ENCODE measurements around the gene LAT.
A peak's percentile ranks its signal among the peaks of the same experiment; 100 is the strongest.
"Not testable (repeated sequence)": the region's sequence is repeated elsewhere in the genome, so short reads cannot be mapped to it uniquely, and the experiment has no call there.

LAT gene

DNA sequence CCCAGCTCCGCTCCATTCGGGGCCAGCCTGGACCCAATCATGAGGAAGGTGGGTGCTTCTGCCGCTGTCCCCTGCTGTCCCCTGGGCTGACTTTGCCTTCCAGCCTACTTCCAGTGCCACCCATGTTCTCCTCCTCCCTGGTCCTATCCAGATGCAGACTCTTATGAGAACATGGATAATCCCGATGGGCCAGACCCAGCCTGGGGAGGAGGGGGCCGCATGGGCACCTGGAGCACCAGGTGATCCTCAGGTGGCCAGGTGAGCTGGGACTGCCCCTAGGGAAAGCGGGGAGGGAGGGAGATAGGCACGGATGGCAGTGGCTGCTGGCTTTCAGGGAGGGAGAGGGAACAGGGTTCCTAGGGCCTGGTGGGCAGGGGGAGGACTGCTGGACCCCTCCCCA lies 46.1 kb upstream of the LAT start:
- no peaks in the 10 kb centered on the region for H3K9me3 ChIP-seq (ENCODE audit: severe bottlenecking)
- H3K27me3 ChIP-seq (ENCODE audit: insufficient read depth, low read depth, severe bottlenecking) = no peaks in the 10 kb centered on the region
- H3K36me3 ChIP-seq = no peaks in the 10 kb centered on the region
- no peak for DNase-seq
- no peak overlapping the region for H3K27ac ChIP-seq
- no peak overlapping the region for H3K4me3 ChIP-seq (ENCODE audit: low read depth, low read length)
- TF ChIP-seq CTCF (IDR thresholded peaks at IDR 0.05; ENCODE audit: low read depth, low read length) = no peak

- H3K4me3 ChIP-seq (ENCODE audit: low read depth, low read length); H3K9me3 ChIP-seq (ENCODE audit: severe bottlenecking); H3K27me3 ChIP-seq (ENCODE audit: insufficient read depth, low read depth, severe bottlenecking); H3K36me3 ChIP-seq; DNase-seq; H3K27ac ChIP-seq: not testable (repeated sequence)
Observed at GRCh38 chr16:28939825-28940224, 45.0 kb upstream of the LAT start.

DNA sequence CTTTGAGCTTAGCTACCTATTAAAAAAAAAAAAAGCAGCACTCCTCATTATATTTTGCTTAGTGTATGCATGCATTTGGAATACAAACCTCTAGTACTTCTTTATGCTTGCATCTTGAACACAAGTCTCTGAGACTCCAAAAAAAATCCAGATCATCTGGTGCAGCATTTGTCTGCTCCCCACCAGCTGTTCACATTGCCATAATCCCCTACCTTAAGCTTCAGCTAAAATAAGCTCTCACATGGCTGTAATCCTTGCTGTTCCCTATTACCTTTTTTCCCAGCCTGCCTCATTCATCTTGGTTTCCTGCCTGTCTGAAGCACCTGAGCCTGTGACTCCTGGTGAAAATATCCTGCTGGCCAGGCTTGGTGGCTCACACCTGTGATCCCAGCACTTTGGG lies 41.6 kb upstream of the LAT start:
- Histone ChIP-seq H3K36me3 (no peaks in the 10 kb centered on the region), H3K9me3 (ENCODE audit: severe bottlenecking) (no peaks in the 10 kb centered on the region), H3K27me3 (ENCODE audit: insufficient read depth, low read depth, severe bottlenecking) (no peaks in the 10 kb centered on the region), H3K27ac (peak overlapping the region; percentile 83), H3K4me3 (ENCODE audit: low read depth, low read length) (no peak overlapping the region)
- no peak for TF ChIP-seq CTCF (IDR thresholded peaks at IDR 0.05; ENCODE audit: low read depth, low read length)
- DNase-seq = peak; percentile 76

- Histone ChIP-seq H3K27me3 (ENCODE audit: insufficient read depth, low read depth, severe bottlenecking) (no peaks in the 10 kb centered on the region), H3K36me3 (no peaks in the 10 kb centered on the region), H3K9me3 (ENCODE audit: severe bottlenecking) (no peaks in the 10 kb centered on the region), H3K4me3 (ENCODE audit: low read depth, low read length) (no peak overlapping the region), H3K27ac (peak overlapping the region; percentile 86)
- no peak for TF ChIP-seq CTCF (IDR thresholded peaks at IDR 0.05; ENCODE audit: low read depth, low read length)
- no peak for DNase-seq
Observed at GRCh38 chr16:28946681-28947080, 38.2 kb upstream of the LAT start.

- no peaks in the 10 kb centered on the region for H3K27me3 ChIP-seq (ENCODE audit: insufficient read depth, low read depth, severe bottlenecking)
- peaks cover 36% of the 10 kb centered on the region for H3K36me3 ChIP-seq
- no peak for TF ChIP-seq CTCF (IDR thresholded peaks at IDR 0.05; ENCODE audit: low read depth, low read length)
- DNase-seq = peak; percentile 99
- H3K27ac ChIP-seq = peak within 1 kb of the TSS; percentile 79
- peak within 1 kb of the TSS; percentile 93 for H3K4me3 ChIP-seq (ENCODE audit: low read depth, low read length)
- H3K9me3 ChIP-seq (ENCODE audit: severe bottlenecking) = no peaks in the 10 kb centered on the region
Observed at GRCh38 chr16:28950648-28951409, 34.0 kb upstream of the LAT start, which contains the start of gene NFATC2IP. TSS of gene NFATC2IP (plus strand) at chr16:28950937. CDS start at chr16:28951012, 75 bp downstream.

GRCh38 chr16:28951410-28951943 lies 33.4 kb upstream of the LAT start:
- H3K36me3 ChIP-seq = peaks cover 42% of the 10 kb centered on the region
- no peak for TF ChIP-seq CTCF (IDR thresholded peaks at IDR 0.05; ENCODE audit: low read depth, low read length)
- peak overlapping the region; percentile 93 for H3K4me3 ChIP-seq (ENCODE audit: low read depth, low read length)
- H3K27ac ChIP-seq = peak overlapping the region; percentile 79
- no peaks in the 10 kb centered on the region for H3K27me3 ChIP-seq (ENCODE audit: insufficient read depth, low read depth, severe bottlenecking)
- H3K9me3 ChIP-seq (ENCODE audit: severe bottlenecking) = no peaks in the 10 kb centered on the region
- peak; percentile 35 for DNase-seq

Measured in WERI-Rb-1 (cell line).